Uterus (tissue), 2 donors: ENCODE results near the gene DHX38.

Experiments used
- CTCF ChIP-seq, 4 experiments: fragments of 200-600 bp in 2 of 4; fragments of 450-650 bp in 2 of 4; sonication (generic) in 2 of 4; IDR thresholded peaks; one replicate each; pipeline ENCODE4 v1.5.1; 2016 to 2019; ENCODE audit warnings: antibody characterized with exemption in 4 of 4, mild to moderate bottlenecking in 2 of 4, moderate library complexity in 1 of 4
- POLR2A ChIP-seq, 2 donors: fragments of 450-650 bp; IDR thresholded peaks; one replicate each; pipeline ENCODE4 v1.6.1; 2016; ENCODE audit warnings: antibody characterized with exemption in 2 of 2, mild to moderate bottlenecking in 1 of 2, moderate library complexity in 1 of 2

- TF ChIP-seq CTCF (IDR thresholded peaks at IDR 0.05) = no peak
- TF ChIP-seq POLR2A (IDR thresholded peaks at IDR 0.05) = no peak
Measured at GRCh38 chr16:72051818-72052217, 41.8 kb upstream of the DHX38 start.
